GM19240 (cell line): ENCODE measurements around the gene ELAVL3.
A peak's percentile ranks its signal among the peaks of the same experiment; 100 is the strongest.

Source experiments
- DNase-seq: peaks from one replicate; pipeline ENCODE4 v3.0.0; 2011; ENCODE audit warnings: low spot score; ENCODE audit not compliant: insufficient read length

The ELAVL3 gene

DNA sequence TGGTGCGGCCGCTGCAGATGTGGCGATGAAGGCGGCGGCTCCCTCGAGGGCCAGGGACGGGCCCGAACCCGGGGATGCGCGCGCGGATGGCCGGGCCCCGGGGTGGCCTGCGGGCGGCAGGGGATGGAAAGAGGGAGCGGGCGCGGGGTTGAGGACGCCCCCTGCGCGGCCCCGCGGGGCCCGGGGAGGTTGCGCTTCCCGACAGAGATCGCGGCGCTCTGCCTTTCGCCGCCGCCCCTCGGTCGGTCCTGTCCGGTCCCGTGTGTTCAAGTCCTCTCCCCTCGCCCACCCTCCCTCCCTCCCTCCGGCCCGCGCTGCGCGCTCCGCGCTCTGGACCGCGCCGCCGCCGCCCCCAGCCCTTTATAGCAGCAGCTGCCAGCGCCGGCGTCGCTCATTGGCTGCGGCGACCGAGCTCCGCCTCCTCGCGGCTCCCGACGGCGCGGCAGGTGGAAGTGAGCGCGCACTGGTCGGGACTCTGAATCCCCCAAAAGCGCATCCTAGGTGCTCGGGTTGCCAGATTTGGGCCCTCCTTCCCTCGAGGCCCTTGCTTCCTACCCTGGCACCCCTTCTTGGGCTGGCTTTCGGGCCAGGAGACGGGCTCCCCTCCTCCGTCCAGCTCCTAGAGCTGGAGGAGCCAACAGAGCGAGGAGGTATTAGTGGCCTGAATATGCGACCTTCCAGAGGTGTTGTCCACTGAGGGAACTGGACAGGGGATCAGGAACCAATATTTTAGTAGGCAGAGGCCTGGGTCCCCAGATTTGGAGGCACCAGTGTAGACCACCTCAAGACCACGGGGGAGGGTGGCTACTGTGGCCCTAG is at the start of gene ELAVL3:
Gene ELAVL3, minus strand, starts transcription at position 332 of the 819 bp plus-strand sequence. CDS start 438 bp downstream, outside the sequence.
- no peak for DNase-seq

DNA sequence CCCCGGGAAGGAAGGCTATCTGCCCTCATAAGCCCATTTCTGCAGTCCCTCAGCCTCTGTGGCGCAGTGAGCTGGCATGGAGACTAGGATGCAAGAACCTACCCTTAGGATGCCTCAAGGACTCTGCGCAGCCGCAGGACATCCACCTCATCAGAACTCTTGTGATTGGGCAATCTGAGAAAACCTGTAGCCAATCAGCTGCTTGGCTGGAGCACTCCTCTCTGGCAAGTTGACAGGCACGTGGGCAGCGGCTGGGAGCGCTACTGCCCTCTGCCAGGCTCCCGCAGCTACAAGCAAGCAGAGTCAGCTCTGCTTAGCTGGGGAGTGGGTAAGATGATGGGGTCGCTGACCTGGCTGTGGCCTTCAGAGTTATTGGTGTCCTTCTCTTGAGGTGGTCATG is 49.6 kb upstream of the ELAVL3 start:
- no peak for DNase-seq

DNA sequence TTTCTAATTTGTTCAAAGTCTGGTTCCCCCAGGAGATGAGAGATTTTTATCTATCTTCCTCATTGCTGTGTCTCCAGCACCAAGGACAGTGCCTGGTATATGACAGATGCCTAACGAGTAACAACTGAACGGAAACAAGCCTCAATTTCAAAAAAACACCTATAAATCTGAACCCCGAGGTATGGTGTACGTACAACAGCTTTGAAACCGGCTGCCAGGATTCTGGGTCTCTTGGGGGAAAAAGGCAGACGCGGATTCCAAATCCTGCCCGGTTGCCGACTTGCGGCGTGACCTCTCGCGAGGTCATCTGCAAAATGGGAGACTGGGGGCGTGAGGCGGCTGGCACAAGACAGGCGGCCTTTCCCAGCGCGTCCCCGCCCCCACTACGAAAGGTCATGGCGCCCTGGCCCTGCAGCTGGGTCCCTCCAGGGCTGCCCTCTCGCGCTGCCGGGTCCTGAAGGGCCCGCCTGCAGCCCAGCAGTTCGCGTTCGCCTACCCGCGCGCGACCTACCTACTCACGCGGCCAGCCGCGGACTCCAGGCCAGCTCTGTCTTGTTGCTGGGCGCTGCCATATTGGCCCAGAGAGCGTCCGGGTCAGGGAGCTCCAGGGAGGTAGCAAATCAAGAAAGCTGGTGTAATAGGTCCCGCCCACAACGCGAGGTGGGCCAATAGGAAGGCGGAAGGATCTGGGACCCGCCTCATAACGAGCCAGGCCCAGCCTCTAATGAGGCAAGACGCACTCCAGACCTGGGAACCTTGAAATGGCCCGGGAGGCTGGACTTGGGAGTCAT is 47.9 kb upstream of the ELAVL3 start, which contains the start of gene ECSIT:
Gene ECSIT, minus strand, starts transcription at position 584 of the 791 bp plus-strand sequence. CDS start 9,964 bp downstream, outside the sequence.
- peak; percentile 99 for DNase-seq

DNA sequence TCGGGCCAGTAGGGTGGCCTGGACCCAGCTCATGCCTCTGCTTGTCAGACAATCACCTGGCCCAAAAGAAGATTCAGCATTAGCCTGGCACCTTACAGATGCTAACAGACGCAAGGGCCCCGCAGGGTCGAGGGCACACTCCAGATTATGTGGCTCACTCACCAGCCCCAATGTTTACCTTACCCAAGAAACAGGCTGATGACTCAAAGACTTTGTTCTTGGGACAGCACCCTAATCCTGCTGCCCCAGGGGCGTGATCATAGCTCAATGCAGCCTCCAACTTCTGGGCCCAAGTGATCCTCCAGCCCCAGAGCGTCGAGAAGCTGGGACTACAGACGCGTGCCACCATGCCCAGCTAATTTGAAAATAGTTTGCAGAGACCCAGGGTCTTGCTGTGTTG is 38.3 kb upstream of the ELAVL3 start:
- no peak for DNase-seq

DNA sequence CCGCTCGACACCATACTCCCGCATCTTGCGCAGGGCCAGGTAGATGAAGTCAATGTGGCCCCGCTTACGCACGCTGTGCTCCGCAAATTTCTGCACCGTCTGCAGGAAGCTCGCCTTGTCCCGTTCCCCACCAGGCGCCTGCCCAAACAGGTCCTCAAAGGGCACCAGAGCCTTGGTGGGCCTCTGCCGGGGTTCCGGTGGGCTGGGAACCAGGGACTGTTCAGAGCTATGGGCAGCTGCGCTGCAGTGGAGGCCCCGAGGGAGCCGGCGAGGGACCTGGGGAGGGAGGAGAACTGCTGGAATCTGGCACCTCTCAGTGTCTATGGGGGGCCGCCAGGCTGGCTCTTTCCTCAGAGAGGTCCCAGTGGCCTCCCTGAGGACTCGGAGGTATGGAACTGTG is 33.1 kb upstream of the ELAVL3 start:
- no peak for DNase-seq

DNA sequence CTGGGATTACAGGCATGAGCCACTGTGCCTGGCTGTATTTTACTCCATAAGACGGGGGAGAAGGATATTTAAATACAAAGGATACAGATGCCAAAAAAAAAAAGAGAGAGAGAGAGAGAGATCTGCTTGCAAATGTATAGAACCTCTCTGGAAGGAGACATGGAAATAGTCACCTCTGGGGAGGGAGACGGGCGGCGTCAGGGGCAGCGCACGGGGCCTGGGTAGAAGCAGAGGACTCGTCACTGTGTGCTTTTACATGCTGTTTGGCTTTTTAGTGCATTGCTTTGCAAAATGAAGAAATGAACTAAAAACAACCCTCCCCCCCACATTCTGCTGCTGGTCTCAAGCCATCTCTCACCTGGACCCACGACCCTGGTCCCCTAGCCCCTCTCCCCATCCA is 29.6 kb upstream of the ELAVL3 start:
- no peak for DNase-seq

DNA sequence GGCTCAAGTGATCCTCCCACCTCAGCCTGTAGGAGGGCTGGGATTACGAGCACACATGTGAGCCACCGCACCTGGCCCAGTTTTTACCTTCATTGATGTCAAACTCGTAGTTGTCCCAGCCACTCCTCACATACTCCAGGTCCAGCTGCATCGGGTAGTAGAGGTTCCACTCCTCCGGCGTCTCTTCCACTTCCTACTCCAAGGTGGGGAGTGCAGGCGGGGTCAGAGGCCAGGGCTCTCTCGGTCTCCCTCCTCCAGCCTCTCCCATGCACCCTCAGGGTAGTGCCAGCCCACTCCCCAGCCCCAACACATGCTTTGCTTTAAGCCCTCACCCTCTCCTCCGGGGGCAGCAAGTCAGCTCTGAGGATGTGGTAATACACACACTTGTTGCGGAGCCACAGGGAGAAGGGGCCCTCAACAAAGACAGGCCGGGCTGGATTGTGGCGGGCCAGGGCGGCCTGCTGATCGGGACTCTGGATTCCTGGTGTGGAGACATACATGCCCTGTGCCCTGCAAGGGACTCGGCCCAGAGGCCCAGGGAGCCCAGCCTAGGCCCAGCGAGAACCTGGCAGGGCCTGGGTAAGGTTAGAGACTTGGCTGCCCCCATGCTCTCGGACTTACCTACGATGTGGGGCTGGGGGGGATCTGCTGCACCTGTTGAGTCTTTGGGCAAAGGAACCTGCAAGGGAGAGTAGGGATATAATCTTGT is 26.7 kb upstream of the ELAVL3 start:
- no peak for DNase-seq

DNA sequence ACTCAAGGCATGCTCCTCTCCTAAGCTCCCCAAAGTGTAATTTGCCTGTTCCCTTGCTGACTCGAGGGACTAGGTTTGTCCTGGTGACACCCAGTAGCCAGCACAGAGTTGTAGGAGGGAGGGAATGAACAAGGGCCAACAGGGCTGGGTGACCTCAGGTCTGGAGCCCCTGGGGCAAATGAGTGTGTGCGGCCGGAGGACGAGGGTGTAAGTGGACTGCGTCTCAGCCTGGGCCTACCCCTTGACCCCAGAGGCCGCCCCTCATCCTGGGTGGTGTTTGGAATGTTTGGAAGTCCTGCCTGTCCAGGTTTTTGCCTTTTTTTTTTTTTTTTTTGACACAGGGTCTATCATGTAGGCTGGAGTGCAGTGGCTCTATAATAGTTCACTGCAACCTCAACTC is 26.1 kb upstream of the ELAVL3 start:
- DNase-seq, result no peak

DNA sequence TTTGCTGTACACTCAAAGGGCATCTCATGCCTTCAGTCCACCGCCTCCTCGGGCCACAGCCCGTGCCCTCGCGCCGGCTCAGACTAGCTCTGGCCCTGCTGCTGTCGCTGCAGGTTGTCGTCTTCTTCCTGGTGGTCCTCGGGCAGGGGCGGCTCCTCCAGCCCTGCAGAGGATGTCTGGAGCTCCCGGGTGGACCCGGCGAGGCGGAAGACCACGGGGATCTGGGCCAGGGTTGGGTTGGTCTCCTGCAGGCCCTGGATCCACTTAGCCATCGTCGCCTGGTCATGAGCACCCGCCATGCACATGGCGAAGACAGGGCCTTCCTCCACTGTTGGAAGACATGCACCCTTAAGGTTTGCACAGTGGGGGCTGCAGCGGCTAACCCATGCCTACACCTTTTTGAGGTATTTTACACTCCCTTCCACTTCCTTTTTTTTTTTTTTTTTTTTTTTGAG is 25.3 kb upstream of the ELAVL3 start:
- no peak for DNase-seq

DNA sequence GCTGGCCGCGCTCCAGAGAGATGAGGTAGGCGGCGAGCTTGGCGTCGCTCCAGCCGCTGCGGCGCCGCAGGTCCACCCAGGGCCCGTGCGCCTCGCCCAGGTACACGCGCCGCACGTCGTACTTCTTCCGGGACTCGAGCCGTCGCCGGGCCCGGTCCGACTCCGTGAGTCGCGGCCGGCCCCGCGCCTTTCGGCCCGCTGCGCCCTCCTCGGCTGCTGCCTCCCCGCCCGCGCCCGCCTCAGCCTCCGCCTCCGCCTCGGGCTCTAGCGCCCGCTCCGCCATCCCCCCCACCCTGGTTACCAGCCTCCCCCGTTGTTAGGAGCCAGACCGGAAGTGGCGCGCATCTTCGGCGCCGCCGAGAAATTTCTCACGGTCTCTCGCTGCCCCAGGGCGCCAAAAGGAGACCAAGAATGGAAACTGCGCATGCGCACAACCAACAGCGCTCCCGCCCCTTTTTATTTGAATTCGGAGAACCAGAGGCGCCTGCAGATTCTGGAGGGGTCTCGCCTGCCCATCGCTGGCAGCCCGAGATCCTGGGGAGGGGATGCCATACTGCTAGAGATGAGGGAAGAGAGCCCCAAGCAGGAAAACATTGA is 24.8 kb upstream of the ELAVL3 start, which contains the start of gene ZNF653:
Gene ZNF653, minus strand, starts transcription at position 336 of the 597 bp plus-strand sequence. Its CDS starts 53 bp downstream, at position 283.
- DNase-seq, result peak; percentile 94

DNA sequence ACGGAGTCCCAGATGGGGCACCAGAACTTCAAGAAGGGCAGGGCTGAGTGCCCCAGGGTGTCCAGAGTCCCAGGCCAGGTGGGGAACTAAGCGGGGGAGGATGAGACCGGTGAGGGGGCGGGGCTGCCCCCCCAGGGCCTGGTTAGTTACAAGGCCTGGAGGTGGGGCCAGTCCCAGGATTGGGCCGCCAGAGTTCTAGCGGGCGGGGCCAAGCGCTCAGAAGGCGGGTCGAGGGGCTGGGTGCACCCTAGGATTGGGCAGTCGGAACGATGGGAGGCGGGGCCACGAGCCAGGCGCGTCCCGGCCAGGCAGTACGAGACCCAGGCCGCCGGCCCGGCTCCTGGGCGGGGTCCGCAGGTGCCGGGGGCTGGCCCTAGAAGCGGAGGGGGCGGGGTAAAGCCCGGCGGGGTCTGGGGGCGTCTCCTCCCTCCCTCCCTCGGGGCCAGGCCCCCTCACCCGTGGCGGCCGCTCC is 24.2 kb upstream of the ELAVL3 start:
- peak; percentile 98 for DNase-seq

DNA sequence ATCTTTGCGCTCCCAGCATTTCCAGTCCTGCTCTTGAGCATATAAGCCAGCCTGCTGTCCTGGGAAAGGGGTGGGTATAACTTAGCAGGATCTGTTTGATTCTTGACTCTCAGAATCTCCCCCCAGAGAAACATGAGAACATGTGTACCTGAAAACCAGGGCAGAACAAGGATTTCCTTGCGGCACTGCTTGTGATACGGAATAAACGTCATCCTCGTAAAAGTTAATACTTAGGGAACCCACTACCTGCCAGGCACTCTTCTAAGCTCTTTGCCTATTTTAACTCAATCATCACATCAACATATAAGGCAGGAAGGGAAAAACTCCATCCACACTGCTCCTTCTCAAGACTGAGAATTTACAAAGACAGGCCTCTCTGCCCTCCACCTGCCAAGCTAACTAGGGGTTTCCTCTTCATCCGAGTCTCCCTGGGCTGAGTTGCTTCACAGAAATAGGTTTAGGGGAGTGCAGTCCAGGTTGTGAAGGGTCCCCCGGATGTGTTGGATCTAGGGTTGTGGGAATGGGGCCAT is 23.7 kb upstream of the ELAVL3 start:
- no peak for DNase-seq

DNA sequence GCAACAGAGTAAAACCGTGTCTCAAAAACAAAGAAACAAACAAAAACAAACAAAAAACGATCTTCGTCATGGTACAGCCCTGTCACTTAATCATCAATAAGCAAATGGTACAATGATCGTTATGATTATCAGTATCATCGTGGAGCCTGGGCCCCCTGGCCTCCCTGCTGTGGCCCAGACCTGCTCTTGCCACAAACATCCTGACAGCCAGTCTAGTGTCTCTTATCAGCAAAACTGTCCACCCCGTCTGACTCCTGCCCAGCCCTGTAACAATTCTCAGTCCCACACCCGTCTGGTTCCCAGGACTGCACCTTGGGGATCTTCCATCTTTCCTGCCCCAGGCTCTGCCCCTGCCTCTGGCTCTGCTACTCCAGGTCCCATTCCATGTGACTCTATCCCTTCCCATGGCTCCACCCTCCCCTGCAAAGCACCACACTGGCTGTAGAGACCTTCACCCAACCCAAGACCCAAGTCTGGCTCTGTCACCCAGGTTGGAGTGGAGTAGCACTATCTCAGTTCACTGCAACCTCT is 19.1 kb upstream of the ELAVL3 start:
- DNase-seq, result no peak

DNA sequence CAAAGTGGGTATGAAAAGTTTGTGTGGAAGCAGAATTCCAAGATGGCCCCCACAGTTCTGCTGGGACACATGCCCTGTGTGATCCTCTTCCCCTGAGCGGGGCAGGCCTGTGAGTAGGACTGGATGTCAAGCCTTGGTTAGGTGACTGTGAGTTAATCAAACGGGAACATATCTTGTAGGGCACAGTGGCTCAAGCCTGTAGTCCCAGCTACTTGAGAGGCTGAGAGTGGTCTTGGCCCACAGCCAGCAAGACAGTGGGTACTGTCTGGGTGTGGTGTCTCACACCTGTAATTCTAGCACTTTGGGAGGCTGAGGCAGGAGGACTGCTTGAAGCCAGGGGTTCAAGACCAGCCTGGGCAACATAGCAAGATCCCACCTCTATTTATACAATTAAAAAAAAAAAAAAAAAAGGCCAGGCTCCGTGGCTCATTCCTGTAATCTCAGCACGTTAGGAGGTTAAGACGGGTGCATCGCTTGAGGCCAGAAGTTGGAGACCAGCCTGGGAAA is 18.4 kb upstream of the ELAVL3 start:
- no peak for DNase-seq

DNA sequence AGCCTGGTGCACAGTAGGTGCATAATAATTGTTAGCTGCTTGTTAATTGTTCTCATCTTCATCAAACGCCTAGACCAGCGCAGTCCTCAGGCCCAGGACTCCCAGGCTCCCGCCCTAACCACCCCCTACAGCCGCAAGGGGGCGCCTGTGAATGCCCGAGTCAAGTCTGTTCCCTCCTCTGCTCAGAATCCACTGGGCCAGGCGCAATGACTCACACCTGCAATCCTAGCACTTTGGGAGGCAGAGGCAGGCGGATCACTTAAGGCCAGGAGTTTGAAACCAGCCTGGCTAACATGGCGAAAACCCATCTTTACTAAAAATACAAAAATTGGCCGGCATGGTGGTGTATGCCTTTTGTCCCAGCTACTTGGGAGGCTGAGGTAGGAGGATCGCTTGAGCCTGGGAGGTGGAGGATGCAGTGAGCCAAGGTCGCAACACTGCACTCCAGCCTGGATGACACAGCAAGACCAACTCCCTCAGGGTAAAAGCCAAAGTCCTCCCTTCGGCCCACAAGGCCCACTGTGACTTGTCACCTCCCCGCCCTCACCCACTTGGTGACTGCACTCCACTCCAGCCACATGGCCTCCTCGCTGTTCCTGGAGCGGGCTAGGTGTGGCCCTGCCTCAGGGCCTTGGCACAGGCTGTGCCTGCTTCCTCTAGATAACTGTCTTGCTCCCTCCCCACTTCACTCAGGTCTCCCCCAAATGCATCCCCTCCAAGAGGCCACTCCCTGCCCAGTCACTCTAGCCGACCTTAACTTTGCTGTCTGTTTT is 15.7 kb upstream of the ELAVL3 start:
- DNase-seq, result no peak

DNA sequence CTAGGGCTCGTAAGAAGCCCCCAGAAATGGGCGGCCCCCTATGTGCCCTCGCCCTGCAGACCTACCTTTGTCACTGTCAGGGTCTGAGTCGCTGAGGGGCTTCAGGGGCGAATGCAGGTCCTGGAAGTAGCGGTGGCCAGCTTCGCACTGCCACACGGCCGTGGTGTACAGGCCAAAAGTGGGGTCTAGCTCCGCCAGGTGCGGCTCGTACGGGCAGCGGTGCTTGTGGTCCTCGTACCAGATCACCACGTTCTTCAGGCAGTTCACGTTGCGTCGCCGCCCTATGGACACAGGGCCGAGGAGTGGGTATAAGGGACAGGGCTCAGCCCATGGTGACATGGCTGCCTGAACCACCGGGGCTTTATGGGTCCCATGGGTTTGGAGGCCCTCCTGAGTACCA is 15.0 kb upstream of the ELAVL3 start:
- no peak for DNase-seq

DNA sequence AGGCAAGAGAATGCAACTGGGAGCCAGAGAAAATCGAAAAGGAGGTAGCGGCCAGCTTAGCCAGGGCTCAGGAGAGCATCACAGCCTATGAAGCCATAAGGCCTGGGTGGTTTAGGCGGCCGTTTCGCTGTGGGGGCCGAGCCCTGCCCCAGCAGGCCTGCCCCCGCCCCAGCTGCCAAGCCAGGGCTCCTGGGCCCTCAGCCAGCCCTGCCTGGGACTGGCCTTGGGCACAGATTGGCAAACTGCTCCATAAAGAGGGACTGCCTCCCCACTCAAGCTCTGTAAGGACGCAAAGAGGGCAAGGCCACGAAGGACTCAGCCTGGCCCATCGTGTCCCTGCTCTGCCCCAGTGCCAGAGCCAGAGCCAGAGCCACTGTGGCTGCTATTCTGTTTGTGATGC is 14.6 kb upstream of the ELAVL3 start:
- no peak for DNase-seq

DNA sequence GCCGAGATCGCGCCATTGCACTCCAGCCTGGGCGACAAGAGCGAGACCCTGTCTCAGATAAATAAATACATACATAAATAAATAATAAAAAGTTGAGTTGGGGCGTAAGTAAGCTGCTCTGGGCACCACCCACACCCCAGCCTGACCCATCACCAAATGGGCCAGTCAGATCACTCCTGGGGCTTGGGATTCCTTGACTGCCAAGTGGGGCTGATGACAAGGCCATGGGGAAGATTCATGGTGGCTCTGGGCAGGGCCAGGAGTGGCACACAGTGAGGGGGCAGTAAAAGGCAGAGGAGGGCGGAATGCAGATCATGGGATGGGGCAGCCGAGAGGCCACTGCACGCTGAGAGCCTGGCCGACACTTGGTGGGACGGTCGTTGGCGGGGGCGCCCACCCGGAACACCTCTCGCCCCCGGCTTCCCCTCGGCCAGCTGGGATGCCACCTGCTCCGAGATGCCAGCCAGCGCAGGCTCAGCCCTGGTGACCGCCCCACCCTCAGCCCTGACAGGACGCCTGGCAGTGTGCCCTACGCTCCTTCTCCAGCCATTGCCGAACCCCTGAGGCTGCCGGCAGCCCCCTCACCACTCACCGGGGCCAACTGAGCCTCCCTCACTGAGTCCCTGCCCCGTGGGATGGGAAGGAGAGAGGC is 13.9 kb upstream of the ELAVL3 start:
- DNase-seq, result no peak

DNA sequence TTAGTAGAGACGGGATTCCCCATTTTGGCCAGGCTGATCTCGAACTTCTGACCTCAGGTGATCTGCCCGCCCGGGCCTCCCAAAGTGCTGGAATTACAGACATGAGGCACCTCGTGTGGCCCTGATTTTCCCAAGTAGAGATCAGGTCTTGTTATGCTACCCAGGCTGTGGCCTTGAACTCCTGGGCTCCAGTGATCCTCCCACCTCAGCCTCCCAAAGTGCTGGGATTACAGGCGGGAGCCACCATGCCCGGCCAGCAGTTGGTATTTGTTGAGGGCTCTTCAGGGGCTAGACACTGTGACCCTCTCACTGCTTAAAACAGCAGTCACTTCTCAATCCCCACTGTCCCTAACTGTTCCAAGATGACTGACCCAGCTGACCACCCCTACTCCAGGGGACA is 8.5 kb upstream of the ELAVL3 start:
- DNase-seq, result no peak
